GM23338 (cell line): ENCODE data around the gene CFAP92. TPM values are rescaled to one million over a fixed set of nuclear protein-coding genes. Genes with fewer than 3 reads are reported as not detected.

Experiments used
- ATAC-seq: fragments of 200-7000 bp; cut with Tn5 transposase; 3 replicates; pipeline ENCODE4 v1.9.1; 2020
- DNase-seq: peaks from one replicate; pipeline ENCODE4 v3.0.0-alpha.2; 2015; ENCODE audit warnings: low spot score
- H2AFZ ChIP-seq: fragments of 200-600 bp; sonication (generic); 2 replicates; pipeline ENCODE4 v1.8.0; 2016; ENCODE audit warnings: antibody characterized with exemption, mild to moderate bottlenecking, moderate library complexity
- H3F3A ChIP-seq: fragments of 200-600 bp; sonication (generic); replicated peaks from 2 replicates; pipeline ENCODE4 v1.8.0; 2017; ENCODE audit warnings: antibody characterized with exemption, mixed run types, low read depth
- H3K27ac ChIP-seq: fragments of 200-600 bp; sonication (generic); 2 replicates; pipeline ENCODE4 v1.6.1; 2016; ENCODE audit warnings: low read depth
- H3K27me3 ChIP-seq: fragments of 200-600 bp; sonication (generic); 2 replicates; pipeline ENCODE4 v1.8.0; 2016; ENCODE audit warnings: mild to moderate bottlenecking, mixed run types, moderate library complexity; ENCODE audit not compliant: insufficient read depth
- H3K36me3 ChIP-seq: fragments of 200-600 bp; sonication (generic); 2 replicates; pipeline ENCODE4 v1.8.0; 2016; ENCODE audit warnings: mild to moderate bottlenecking; ENCODE audit not compliant: insufficient read depth
- H3K4me1 ChIP-seq: fragments of 200-600 bp; sonication (generic); 2 replicates; pipeline ENCODE4 v1.8.0; 2016; ENCODE audit warnings: mild to moderate bottlenecking, moderate library complexity; ENCODE audit not compliant: insufficient read depth
- H3K4me2 ChIP-seq: fragments of 200-600 bp; sonication (generic); 2 replicates; pipeline ENCODE4 v1.7.1; 2017; ENCODE audit warnings: mixed run types
- H3K4me3 ChIP-seq: fragments of 200-600 bp; sonication (generic); 2 replicates; pipeline ENCODE4 v1.6.1; 2016; ENCODE audit warnings: mixed run types
- H3K79me2 ChIP-seq: fragments of 200-600 bp; sonication (generic); replicated peaks from 2 replicates; pipeline ENCODE4 v1.8.0; 2017; ENCODE audit warnings: mild to moderate bottlenecking; ENCODE audit not compliant: insufficient read depth
- H3K9me2 ChIP-seq: fragments of 200-600 bp; sonication (generic); 2 replicates; pipeline ENCODE4 v1.8.0; 2017; ENCODE audit not compliant: insufficient read depth
- H4K20me1 ChIP-seq: fragments of 200-600 bp; sonication (generic); replicated peaks from 2 replicates; pipeline ENCODE4 v1.8.0; 2017; ENCODE audit warnings: mild to moderate bottlenecking; ENCODE audit not compliant: insufficient read depth
- H3K27ac Mint-ChIP-seq: 2 replicates; pipeline ENCODE4 v1.8.0; 2020; ENCODE audit warnings: inconsistent platforms, mild to moderate bottlenecking, moderate library complexity, mixed read lengths
- H3K27me3 Mint-ChIP-seq: 3 replicates; pipeline ENCODE4 v1.8.0; 2022; ENCODE audit warnings: low read depth, mild to moderate bottlenecking, moderate library complexity, mixed read lengths, inconsistent platforms; ENCODE audit not compliant: insufficient read depth, poor library complexity
- H3K36me3 Mint-ChIP-seq: 3 replicates; pipeline ENCODE4 v1.8.0; 2021; ENCODE audit warnings: low read depth, mild to moderate bottlenecking, inconsistent platforms, moderate library complexity, mixed read lengths
- H3K4me1 Mint-ChIP-seq: 3 replicates; pipeline ENCODE4 v1.8.0; 2020; ENCODE audit warnings: mild to moderate bottlenecking, inconsistent platforms, mixed read lengths
- H3K4me3 Mint-ChIP-seq: 3 replicates; pipeline ENCODE4 v1.8.0; 2021; ENCODE audit warnings: moderate library complexity, mild to moderate bottlenecking, inconsistent platforms, mixed read lengths
- H3K9me3 Mint-ChIP-seq: 3 replicates; pipeline ENCODE4 v1.8.0; 2020; ENCODE audit warnings: moderate library complexity, mild to moderate bottlenecking, inconsistent platforms, mixed read lengths
- CREB1 ChIP-seq: fragments of 250-450 bp; sonication (Bioruptor Pico); IDR thresholded peaks from 2 replicates; pipeline ENCODE4 v1.5.0; 2020; ENCODE audit warnings: low read depth, mild to moderate bottlenecking, moderate library complexity
- ETS1 ChIP-seq: IDR thresholded peaks from 2 replicates; pipeline ENCODE4 v1.6.1; 2016; ENCODE audit warnings: antibody characterized with exemption
- EZH2 ChIP-seq: fragments of 200-600 bp; sonication (generic); IDR thresholded peaks from one replicate; pipeline ENCODE4 v1.8.0; 2017; ENCODE audit warnings: antibody characterized with exemption, mild to moderate bottlenecking, low read depth; ENCODE audit not compliant: unreplicated experiment
- EZH2phosphoT487 ChIP-seq: fragments of 200-600 bp; sonication (generic); IDR thresholded peaks from one replicate; pipeline ENCODE4 v1.8.1; 2018; ENCODE audit warnings: antibody characterized with exemption; ENCODE audit not compliant: unreplicated experiment
- JUNB ChIP-seq: IDR thresholded peaks from one replicate; pipeline ENCODE4 v1.6.1; 2016; ENCODE audit warnings: antibody characterized with exemption; ENCODE audit not compliant: unreplicated experiment
- NANOG ChIP-seq: IDR thresholded peaks from 2 replicates; pipeline ENCODE4 v1.6.1; 2016; ENCODE audit warnings: antibody characterized with exemption, borderline replicate concordance
- POLR2AphosphoS5 ChIP-seq: IDR thresholded peaks from 2 replicates; pipeline ENCODE4 v1.6.1; 2016; ENCODE audit warnings: antibody characterized with exemption, low read depth
- STAT1 ChIP-seq: IDR thresholded peaks from one replicate; pipeline ENCODE4 v1.6.1; 2016; ENCODE audit warnings: antibody characterized with exemption; ENCODE audit not compliant: unreplicated experiment
- ZNF114 ChIP-seq: fragments of 250-450 bp; sonication (Bioruptor Pico); IDR thresholded peaks from 2 replicates; pipeline ENCODE4 v1.5.0; 2020; ENCODE audit warnings: mild to moderate bottlenecking, moderate library complexity
- ZNF331 ChIP-seq: fragments of 250-450 bp; sonication (Bioruptor Pico); IDR thresholded peaks from 2 replicates; pipeline ENCODE4 v1.5.0; 2020; ENCODE audit warnings: low read depth, mild to moderate bottlenecking, moderate library complexity
- polyA plus RNA-seq: library from polyadenylated mRNA; unstranded; fragments of >200 nt; fragmentation: Nextera tagmentation; extraction: Ambion mirVana; gene quantifications from 2 replicates; pipeline ENCODE4 v1.2.1, GENCODE V29; 2016
- total RNA-seq: library from RNA; depleted of rRNA; stranded (reverse); fragments of >200 nt; shearing (Covaris generic); gene quantifications from 2 replicates; pipeline ENCODE4 v1.2.3, GENCODE V29; 2014
- TF ChIP-seq, protein P1 (sequence below), 2 experiments: fragments of 200-600 bp in 1 of 2; sonication (generic) in 1 of 2; conservative IDR thresholded peaks; 2 replicates each; pipeline versions ENCODE4 v1.5.1 to v1.6.1; 2016 to 2017; ENCODE audit warnings: antibody characterized with exemption in 2 of 2, low read depth in 2 of 2, mild to moderate bottlenecking in 2 of 2, moderate library complexity in 1 of 2
- TF ChIP-seq, protein P2 (sequence below): fragments of 250-450 bp; sonication (Bioruptor Pico); IDR thresholded peaks from 2 replicates; pipeline ENCODE4 v1.5.0; 2020; ENCODE audit warnings: mild to moderate bottlenecking, moderate library complexity
- TF ChIP-seq, protein P3 (sequence below): IDR thresholded peaks from one replicate; pipeline ENCODE4 v1.6.1; 2018; ENCODE audit warnings: antibody characterized with exemption; ENCODE audit not compliant: unreplicated experiment

Gene CFAP92
- total and polyA plus RNA-seq, 2 experiments from 2014 or later = 1.6 to 2.3 TPM

GRCh38 chr3:128946411-128946810 lies 47.5 kb downstream of the CFAP92 start:
- Mint-ChIP-seq H3K4me1 (no peaks in the 10 kb centered on the region; the same call in 2 of the 3 replicates), H3K9me3 (peaks cover 5% of the 10 kb centered on the region; the same call in 1 of the 3 replicates), H3K36me3 (no peaks in the 10 kb centered on the region), H3K27ac (no peak overlapping the region), H3K4me3 (no peak overlapping the region), H3K27me3 (no peaks in the 10 kb centered on the region)
- TF ChIP-seq STAT1 (no peak), NANOG (no peak), ZNF114 (CRISPR knock-in tag) (no peak), ZNF331 (CRISPR knock-in tag) (no peak), EZH2 (no peak), POLR2AphosphoS5 (no peak), CREB1 (CRISPR knock-in tag) (no peak), EZH2phosphoT487 (no peak), ETS1 (no peak), JUNB (no peak)
- TF ChIP-seq, protein P1, sequence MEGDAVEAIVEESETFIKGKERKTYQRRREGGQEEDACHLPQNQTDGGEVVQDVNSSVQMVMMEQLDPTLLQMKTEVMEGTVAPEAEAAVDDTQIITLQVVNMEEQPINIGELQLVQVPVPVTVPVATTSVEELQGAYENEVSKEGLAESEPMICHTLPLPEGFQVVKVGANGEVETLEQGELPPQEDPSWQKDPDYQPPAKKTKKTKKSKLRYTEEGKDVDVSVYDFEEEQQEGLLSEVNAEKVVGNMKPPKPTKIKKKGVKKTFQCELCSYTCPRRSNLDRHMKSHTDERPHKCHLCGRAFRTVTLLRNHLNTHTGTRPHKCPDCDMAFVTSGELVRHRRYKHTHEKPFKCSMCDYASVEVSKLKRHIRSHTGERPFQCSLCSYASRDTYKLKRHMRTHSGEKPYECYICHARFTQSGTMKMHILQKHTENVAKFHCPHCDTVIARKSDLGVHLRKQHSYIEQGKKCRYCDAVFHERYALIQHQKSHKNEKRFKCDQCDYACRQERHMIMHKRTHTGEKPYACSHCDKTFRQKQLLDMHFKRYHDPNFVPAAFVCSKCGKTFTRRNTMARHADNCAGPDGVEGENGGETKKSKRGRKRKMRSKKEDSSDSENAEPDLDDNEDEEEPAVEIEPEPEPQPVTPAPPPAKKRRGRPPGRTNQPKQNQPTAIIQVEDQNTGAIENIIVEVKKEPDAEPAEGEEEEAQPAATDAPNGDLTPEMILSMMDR (conservative IDR thresholded peaks at IDR 0.05; ENCODE audit: low read depth in 2 of 2) = no peak
- TF ChIP-seq, protein P2, sequence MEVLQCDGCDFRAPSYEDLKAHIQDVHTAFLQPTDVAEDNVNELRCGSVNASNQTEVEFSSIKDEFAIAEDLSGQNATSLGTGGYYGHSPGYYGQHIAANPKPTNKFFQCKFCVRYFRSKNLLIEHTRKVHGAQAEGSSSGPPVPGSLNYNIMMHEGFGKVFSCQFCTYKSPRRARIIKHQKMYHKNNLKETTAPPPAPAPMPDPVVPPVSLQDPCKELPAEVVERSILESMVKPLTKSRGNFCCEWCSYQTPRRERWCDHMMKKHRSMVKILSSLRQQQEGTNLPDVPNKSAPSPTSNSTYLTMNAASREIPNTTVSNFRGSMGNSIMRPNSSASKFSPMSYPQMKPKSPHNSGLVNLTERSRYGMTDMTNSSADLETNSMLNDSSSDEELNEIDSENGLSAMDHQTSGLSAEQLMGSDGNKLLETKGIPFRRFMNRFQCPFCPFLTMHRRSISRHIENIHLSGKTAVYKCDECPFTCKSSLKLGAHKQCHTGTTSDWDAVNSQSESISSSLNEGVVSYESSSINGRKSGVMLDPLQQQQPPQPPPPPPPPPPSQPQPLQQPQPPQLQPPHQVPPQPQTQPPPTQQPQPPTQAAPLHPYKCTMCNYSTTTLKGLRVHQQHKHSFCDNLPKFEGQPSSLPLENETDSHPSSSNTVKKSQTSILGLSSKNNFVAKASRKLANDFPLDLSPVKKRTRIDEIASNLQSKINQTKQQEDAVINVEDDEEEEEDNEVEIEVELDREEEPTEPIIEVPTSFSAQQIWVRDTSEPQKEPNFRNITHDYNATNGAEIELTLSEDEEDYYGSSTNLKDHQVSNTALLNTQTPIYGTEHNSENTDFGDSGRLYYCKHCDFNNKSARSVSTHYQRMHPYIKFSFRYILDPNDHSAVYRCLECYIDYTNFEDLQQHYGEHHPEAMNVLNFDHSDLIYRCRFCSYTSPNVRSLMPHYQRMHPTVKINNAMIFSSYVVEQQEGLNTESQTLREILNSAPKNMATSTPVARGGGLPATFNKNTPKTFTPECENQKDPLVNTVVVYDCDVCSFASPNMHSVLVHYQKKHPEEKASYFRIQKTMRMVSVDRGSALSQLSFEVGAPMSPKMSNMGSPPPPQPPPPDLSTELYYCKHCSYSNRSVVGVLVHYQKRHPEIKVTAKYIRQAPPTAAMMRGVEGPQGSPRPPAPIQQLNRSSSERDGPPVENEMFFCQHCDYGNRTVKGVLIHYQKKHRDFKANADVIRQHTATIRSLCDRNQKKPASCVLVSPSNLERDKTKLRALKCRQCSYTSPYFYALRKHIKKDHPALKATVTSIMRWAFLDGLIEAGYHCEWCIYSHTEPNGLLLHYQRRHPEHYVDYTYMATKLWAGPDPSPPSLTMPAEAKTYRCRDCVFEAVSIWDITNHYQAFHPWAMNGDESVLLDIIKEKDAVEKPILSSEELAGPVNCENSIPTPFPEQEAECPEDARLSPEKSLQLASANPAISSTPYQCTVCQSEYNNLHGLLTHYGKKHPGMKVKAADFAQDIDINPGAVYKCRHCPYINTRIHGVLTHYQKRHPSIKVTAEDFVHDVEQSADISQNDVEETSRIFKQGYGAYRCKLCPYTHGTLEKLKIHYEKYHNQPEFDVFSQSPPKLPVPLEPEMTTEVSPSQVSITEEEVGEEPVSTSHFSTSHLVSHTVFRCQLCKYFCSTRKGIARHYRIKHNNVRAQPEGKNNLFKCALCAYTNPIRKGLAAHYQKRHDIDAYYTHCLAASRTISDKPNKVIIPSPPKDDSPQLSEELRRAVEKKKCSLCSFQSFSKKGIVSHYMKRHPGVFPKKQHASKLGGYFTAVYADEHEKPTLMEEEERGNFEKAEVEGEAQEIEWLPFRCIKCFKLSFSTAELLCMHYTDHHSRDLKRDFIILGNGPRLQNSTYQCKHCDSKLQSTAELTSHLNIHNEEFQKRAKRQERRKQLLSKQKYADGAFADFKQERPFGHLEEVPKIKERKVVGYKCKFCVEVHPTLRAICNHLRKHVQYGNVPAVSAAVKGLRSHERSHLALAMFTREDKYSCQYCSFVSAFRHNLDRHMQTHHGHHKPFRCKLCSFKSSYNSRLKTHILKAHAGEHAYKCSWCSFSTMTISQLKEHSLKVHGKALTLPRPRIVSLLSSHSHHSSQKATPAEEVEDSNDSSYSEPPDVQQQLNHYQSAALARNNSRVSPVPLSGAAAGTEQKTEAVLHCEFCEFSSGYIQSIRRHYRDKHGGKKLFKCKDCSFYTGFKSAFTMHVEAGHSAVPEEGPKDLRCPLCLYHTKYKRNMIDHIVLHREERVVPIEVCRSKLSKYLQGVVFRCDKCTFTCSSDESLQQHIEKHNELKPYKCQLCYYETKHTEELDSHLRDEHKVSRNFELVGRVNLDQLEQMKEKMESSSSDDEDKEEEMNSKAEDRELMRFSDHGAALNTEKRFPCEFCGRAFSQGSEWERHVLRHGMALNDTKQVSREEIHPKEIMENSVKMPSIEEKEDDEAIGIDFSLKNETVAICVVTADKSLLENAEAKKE (CRISPR knock-in tag) = no peak
- TF ChIP-seq, protein P3, sequence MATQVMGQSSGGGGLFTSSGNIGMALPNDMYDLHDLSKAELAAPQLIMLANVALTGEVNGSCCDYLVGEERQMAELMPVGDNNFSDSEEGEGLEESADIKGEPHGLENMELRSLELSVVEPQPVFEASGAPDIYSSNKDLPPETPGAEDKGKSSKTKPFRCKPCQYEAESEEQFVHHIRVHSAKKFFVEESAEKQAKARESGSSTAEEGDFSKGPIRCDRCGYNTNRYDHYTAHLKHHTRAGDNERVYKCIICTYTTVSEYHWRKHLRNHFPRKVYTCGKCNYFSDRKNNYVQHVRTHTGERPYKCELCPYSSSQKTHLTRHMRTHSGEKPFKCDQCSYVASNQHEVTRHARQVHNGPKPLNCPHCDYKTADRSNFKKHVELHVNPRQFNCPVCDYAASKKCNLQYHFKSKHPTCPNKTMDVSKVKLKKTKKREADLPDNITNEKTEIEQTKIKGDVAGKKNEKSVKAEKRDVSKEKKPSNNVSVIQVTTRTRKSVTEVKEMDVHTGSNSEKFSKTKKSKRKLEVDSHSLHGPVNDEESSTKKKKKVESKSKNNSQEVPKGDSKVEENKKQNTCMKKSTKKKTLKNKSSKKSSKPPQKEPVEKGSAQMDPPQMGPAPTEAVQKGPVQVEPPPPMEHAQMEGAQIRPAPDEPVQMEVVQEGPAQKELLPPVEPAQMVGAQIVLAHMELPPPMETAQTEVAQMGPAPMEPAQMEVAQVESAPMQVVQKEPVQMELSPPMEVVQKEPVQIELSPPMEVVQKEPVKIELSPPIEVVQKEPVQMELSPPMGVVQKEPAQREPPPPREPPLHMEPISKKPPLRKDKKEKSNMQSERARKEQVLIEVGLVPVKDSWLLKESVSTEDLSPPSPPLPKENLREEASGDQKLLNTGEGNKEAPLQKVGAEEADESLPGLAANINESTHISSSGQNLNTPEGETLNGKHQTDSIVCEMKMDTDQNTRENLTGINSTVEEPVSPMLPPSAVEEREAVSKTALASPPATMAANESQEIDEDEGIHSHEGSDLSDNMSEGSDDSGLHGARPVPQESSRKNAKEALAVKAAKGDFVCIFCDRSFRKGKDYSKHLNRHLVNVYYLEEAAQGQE = no peak
- Histone ChIP-seq H3F3A (no peaks in the 10 kb centered on the region), H3K4me3 (no peak overlapping the region), H4K20me1 (no peaks in the 10 kb centered on the region), H3K27me3 (no peaks in the 10 kb centered on the region), H3K9me2 (no peaks in the 10 kb centered on the region), H3K79me2 (no peaks in the 10 kb centered on the region), H3K4me1 (no peaks in the 10 kb centered on the region), H3K36me3 (no peaks in the 10 kb centered on the region), H2AFZ (no peak overlapping the region), H3K4me2 (no peak overlapping the region), H3K27ac (no peak overlapping the region)
- DNase-seq (no peak), ATAC-seq (no peak)
